Endothelial cell of umbilical vein (primary cell): ENCODE measurements around the gene ATXN2L. TPM values are rescaled to one million over a fixed set of nuclear protein-coding genes. Genes with fewer than 3 reads are reported as not detected.
A peak's percentile ranks its signal among the peaks of the same experiment; 100 is the strongest.

Source experiments
- BruUV-seq: library from RNA; stranded (reverse); fragments of 400-500 nt; replicated peaks from 2 replicates; lab custom pipeline; 2021; lab: Mats Ljungman, UMichigan
- CTCF ChIA-PET: fragments of 300-600, 350-600 bp; sonication (Branson Sonifier 250); formaldehyde crosslinking; loops from one replicate; lab custom pipeline; 2021; ENCODE audit warnings: antibody characterized with exemption, inconsistent platforms; lab: Charles Lee
- POLR2A ChIA-PET: fragments of 300-600, 350-600 bp; sonication (Branson Sonifier 250); formaldehyde crosslinking; loops from one replicate; lab custom pipeline; 2021; ENCODE audit warnings: antibody characterized with exemption, inconsistent platforms; lab: Charles Lee
- DNase-seq: peaks from one replicate; pipeline ENCODE4 v3.0.0-alpha.2; 2011; ENCODE audit warnings: low read depth, low spot score
- FAIRE-seq: peaks from 2 replicates; lab custom pipeline; 2011; peaks lifted over from hg19 to GRCh38; lab: Jason Lieb, UNC
- H2AFZ ChIP-seq: 2 replicates; pipeline ENCODE4 v1.6.0; 2012; ENCODE audit warnings: low read depth, low read length, control low read depth, inconsistent platforms
- H3K27ac ChIP-seq: 2 replicates; pipeline ENCODE4 v1.5.1; 2011; ENCODE audit warnings: low read depth, mild to moderate bottlenecking, control low read depth, low read length, moderate library complexity; ENCODE audit not compliant: insufficient read depth
- H3K27me3 ChIP-seq, 2 experiments: 2 replicates each; pipeline versions ENCODE4 v1.6.0 to v1.6.1; 2011; ENCODE audit warnings: low read length in 2 of 2, mixed read lengths in 1 of 2; ENCODE audit not compliant: control insufficient read depth in 2 of 2, insufficient read depth in 2 of 2
- H3K36me3 ChIP-seq, 2 experiments: 2 replicates in 1 of 2; 3 replicates in 1 of 2; pipeline ENCODE4 v1.5.1; 2011; ENCODE audit warnings: low read length in 2 of 2, mild to moderate bottlenecking in 1 of 2, moderate library complexity in 1 of 2; ENCODE audit not compliant: control insufficient read depth in 2 of 2, insufficient read depth in 2 of 2; ENCODE audit errors: extremely low read depth in 1 of 2
- H3K4me1 ChIP-seq: 3 replicates; pipeline ENCODE4 v1.5.1; 2011; ENCODE audit warnings: mild to moderate bottlenecking, low read length; ENCODE audit not compliant: control insufficient read depth, insufficient read depth; ENCODE audit errors: extremely low read depth
- H3K4me2 ChIP-seq: 2 replicates; pipeline ENCODE4 v1.6.1; 2011; ENCODE audit warnings: low read length, control low read depth, mixed read lengths; ENCODE audit not compliant: insufficient read depth
- H3K4me3 ChIP-seq, 3 experiments: fragments of 200-600 bp in 1 of 3; sonication (generic), shearing (Covaris generic) in 1 of 3; replicated peaks in 1 of 3; 2 replicates each; pipeline ENCODE4 v1.5.1; 2011 to 2016; ENCODE audit warnings: control low read depth in 3 of 3, low read length in 3 of 3, mild to moderate bottlenecking in 2 of 3, inconsistent platforms in 1 of 3, low read depth in 1 of 3, moderate library complexity in 1 of 3; ENCODE audit not compliant: insufficient read depth in 1 of 3
- H3K79me2 ChIP-seq: 2 replicates; pipeline ENCODE4 v1.6.0; 2012; ENCODE audit warnings: low read length, inconsistent platforms; ENCODE audit not compliant: control insufficient read depth, insufficient read depth
- H3K9ac ChIP-seq: replicated peaks from 2 replicates; pipeline ENCODE3; 2011; ENCODE audit warnings: low read length, control low read depth; ENCODE audit not compliant: insufficient read depth; ENCODE audit errors: extremely low read depth
- H3K9me1 ChIP-seq: replicated peaks from 3 replicates; pipeline ENCODE4 v1.6.0; 2011; ENCODE audit warnings: mild to moderate bottlenecking, low read length; ENCODE audit not compliant: control insufficient read depth, insufficient read depth; ENCODE audit errors: extremely low read depth
- H3K9me3 ChIP-seq: replicated peaks from 2 replicates; pipeline ENCODE4 v1.5.1; 2012; ENCODE audit warnings: low read length, inconsistent platforms; ENCODE audit not compliant: control insufficient read depth, insufficient read depth
- H4K20me1 ChIP-seq: replicated peaks from 2 replicates; pipeline ENCODE3; 2011; ENCODE audit warnings: mild to moderate bottlenecking, low read length; ENCODE audit not compliant: control insufficient read depth, insufficient read depth; ENCODE audit errors: extremely low read depth
- EZH2 ChIP-seq: IDR thresholded peaks from 2 replicates; pipeline ENCODE4 v1.6.1; 2012; ENCODE audit warnings: borderline replicate concordance, low read depth, mild to moderate bottlenecking, moderate library complexity, low read length, inconsistent platforms; ENCODE audit not compliant: severe bottlenecking
- FOS ChIP-seq: IDR thresholded peaks from 2 replicates; pipeline ENCODE4 v1.6.1; 2011; ENCODE audit warnings: mild to moderate bottlenecking, low read length, moderate library complexity, borderline replicate concordance; ENCODE audit not compliant: insufficient read depth
- GATA2 ChIP-seq: IDR thresholded peaks from 2 replicates; pipeline ENCODE4 v1.7.0; 2011; ENCODE audit warnings: low read depth, mild to moderate bottlenecking, moderate library complexity, mixed read lengths, low read length; ENCODE audit not compliant: insufficient read length, insufficient read depth
- JUN ChIP-seq: IDR thresholded peaks from 2 replicates; pipeline ENCODE4 v1.6.1; 2011; ENCODE audit warnings: borderline replicate concordance, low read depth; ENCODE audit not compliant: insufficient read length, insufficient read depth
- MYC ChIP-seq: IDR thresholded peaks from one replicate; pipeline ENCODE4 v1.6.1; 2011; ENCODE audit warnings: mild to moderate bottlenecking, low read depth, low read length
- POLR2A ChIP-seq: IDR thresholded peaks from 2 replicates; pipeline ENCODE4 v1.6.1; 2012; ENCODE audit warnings: low read depth, mild to moderate bottlenecking, control low read depth, low read length
- POLR2AphosphoS5 ChIP-seq: IDR thresholded peaks from 2 replicates; pipeline ENCODE4 v1.6.1; 2012; ENCODE audit warnings: low read depth, mild to moderate bottlenecking, control low read depth, low read length, moderate library complexity; ENCODE audit not compliant: insufficient read depth
- dilution Hi-C: fragments of 300-500 bp; cut with MboI; formaldehyde crosslinking; loops from one replicate; pipeline ENCODE4 v1.15.0; 2019; ENCODE audit warnings: low sequenced_read_pairs; ENCODE audit not compliant: extremely low pct_ligation_motif_present
- intact Hi-C: fragments of 100-400 bp; cut with micrococcal nuclease; formaldehyde crosslinking; loops from one replicate; pipeline ENCODE4 v1.10.0; 2022
- polyA plus RNA-seq, 4 experiments: library from polyadenylated mRNA; depleted of rRNA in 3 of 4; stranded (reverse) in 3 of 4; unstranded in 1 of 4; fragments of >200 nt; gene quantifications; 2 replicates each; pipeline versions ENCODE4 v1.2.1 to v1.2.3, GENCODE V29; 2011 to 2012; ENCODE audit warnings: missing spikeins in 1 of 4
- total RNA-seq: library from RNA; stranded (reverse); gene quantifications from 2 replicates; pipeline ENCODE4 v1.2.3, GENCODE V29; 2021
- TF ChIP-seq, protein P1 (sequence below): IDR thresholded peaks from 2 replicates; pipeline ENCODE4 v1.6.1; 2011; ENCODE audit not compliant: insufficient read depth, insufficient read length
- TF ChIP-seq, protein P2 (sequence below), 2 donors: IDR thresholded peaks; 1 replicate in 1 of 2; 2 replicates in 1 of 2; pipeline ENCODE4 v1.5.1; 2011; ENCODE audit warnings: low read length in 2 of 2, mild to moderate bottlenecking in 2 of 2, moderate library complexity in 2 of 2, control low read depth in 1 of 2, inconsistent platforms in 1 of 2, low read depth in 1 of 2; ENCODE audit not compliant: insufficient read depth in 1 of 2; ENCODE audit errors: extremely low read depth in 1 of 2

Gene ATXN2L
- total and polyA plus RNA-seq, 2 donors (not counting 3 experiments of a cell fraction or from before 2014, with no cell fraction given) = 59.0 to 208 TPM

DNA sequence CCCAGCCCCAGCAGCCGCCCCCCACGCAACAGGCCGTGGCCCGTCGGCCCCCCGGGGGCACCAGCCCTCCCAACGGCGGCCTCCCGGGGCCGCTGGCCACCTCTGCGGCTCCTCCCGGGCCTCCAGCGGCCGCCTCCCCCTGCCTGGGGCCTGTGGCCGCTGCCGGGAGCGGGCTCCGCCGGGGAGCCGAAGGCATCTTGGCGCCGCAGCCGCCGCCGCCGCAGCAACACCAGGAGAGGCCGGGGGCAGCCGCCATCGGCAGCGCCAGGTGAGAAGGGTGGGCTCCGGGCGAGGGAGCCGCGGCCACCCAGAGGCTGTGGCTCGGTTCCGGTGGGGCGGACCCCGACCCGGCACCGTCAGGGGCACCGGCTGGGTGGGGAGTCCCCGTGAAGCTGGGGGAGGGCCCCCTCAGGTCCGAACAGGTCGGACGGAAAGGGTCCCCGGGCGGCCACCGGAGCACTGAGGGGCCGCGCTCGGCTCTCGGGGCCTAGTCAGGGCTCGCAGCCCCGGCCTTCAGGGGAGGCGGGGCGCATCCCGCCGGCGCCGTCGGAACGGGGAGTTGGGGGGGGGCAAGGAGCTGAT lies 583 bp downstream of the ATXN2L start:
- H3K9me3 ChIP-seq = no peaks in the 10 kb centered on the region
- peaks cover 44% of the 10 kb centered on the region for H3K79me2 ChIP-seq
- H3K27me3 ChIP-seq = no peaks in the 10 kb centered on the region
- H3K9ac ChIP-seq = peak overlapping the region; percentile 95
- ChIA-PET CTCF (interaction anchor here (0.9 to 1.5 kb wide), 4 partner anchors 23 to 151 kb away, joined by 3 to 6 read pairs (median 4); partner anchors contain the start of genes SPNS1 and TUFM), POLR2A (interaction anchor here (0.6 to 1.9 kb wide), 3 partner anchors 12 to 44 kb away, joined by 3 to 13 read pairs (median 4); partner anchors contain the start of gene TUFM)
- peaks cover 16 to 23% of the 10 kb centered on the region in 2 experiments for H3K36me3 ChIP-seq
- dilution Hi-C loops = no loop called here
- H3K4me2 ChIP-seq = no peak overlapping the region
- TF ChIP-seq, protein P1, sequence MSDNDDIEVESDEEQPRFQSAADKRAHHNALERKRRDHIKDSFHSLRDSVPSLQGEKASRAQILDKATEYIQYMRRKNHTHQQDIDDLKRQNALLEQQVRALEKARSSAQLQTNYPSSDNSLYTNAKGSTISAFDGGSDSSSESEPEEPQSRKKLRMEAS = no peak
- no peak for TF ChIP-seq MYC
- TF ChIP-seq POLR2AphosphoS5 = no peak
- TF ChIP-seq, protein P2, sequence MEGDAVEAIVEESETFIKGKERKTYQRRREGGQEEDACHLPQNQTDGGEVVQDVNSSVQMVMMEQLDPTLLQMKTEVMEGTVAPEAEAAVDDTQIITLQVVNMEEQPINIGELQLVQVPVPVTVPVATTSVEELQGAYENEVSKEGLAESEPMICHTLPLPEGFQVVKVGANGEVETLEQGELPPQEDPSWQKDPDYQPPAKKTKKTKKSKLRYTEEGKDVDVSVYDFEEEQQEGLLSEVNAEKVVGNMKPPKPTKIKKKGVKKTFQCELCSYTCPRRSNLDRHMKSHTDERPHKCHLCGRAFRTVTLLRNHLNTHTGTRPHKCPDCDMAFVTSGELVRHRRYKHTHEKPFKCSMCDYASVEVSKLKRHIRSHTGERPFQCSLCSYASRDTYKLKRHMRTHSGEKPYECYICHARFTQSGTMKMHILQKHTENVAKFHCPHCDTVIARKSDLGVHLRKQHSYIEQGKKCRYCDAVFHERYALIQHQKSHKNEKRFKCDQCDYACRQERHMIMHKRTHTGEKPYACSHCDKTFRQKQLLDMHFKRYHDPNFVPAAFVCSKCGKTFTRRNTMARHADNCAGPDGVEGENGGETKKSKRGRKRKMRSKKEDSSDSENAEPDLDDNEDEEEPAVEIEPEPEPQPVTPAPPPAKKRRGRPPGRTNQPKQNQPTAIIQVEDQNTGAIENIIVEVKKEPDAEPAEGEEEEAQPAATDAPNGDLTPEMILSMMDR (IDR thresholded peaks at IDR 0.05; ENCODE audit: extremely low read depth in 1 of 2, insufficient read depth in 1 of 2, low read depth in 1 of 2, low read length in 2 of 2) = no peak
- TF ChIP-seq JUN = no peak
- no peak for TF ChIP-seq FOS
- no peak for TF ChIP-seq EZH2
- TF ChIP-seq GATA2 = no peak
- no peak for TF ChIP-seq POLR2A
- TSS peak; percentile 22 for BruUV-seq
- H3K4me1 ChIP-seq = peaks cover 16% of the 10 kb centered on the region
- DNase-seq (no peak), FAIRE-seq (no peak)
- peak overlapping the region; percentile 38 to 93 (median 77) for H3K4me3 ChIP-seq
- no peak overlapping the region for H2AFZ ChIP-seq
- H4K20me1 ChIP-seq = no peaks in the 10 kb centered on the region
- no peaks in the 10 kb centered on the region for H3K9me1 ChIP-seq
- peak overlapping the region; percentile 67 for H3K27ac ChIP-seq
- intact Hi-C loops = no loop called here
